ENCODE measurements around the gene NPC1L1. TPM values are rescaled to one million over a fixed set of nuclear protein-coding genes. Genes with fewer than 3 reads are reported as not detected.

NPC1L1 gene
- total and polyA plus RNA-seq, 10 of the 15 experiments (the other 5 are each of a cell fraction or from before 2014, with no cell fraction given): 0.01 to 0.90 TPM; not detected in 8

DNA sequence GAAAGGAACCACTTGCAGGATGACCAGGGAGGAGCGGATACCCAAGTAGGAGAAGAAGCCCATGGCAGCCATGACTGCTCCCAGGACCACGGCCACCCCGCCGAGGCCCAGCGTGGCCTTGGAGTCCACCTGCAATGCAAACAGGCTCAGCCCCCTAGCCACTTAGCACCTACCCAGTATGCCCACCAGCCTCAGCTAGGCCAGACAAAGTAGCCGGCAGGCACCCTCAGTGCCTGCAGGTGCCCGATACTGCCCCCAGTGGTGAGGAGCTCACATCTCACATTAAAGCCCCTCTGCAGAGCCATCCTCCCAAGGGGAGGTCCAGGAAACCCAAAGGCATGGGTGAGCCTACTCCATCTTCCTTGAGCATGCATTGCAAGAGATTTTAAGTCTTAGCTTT lies 6.6 kb downstream of the NPC1L1 start (continued):
- TF ChIP-seq, protein P1, sequence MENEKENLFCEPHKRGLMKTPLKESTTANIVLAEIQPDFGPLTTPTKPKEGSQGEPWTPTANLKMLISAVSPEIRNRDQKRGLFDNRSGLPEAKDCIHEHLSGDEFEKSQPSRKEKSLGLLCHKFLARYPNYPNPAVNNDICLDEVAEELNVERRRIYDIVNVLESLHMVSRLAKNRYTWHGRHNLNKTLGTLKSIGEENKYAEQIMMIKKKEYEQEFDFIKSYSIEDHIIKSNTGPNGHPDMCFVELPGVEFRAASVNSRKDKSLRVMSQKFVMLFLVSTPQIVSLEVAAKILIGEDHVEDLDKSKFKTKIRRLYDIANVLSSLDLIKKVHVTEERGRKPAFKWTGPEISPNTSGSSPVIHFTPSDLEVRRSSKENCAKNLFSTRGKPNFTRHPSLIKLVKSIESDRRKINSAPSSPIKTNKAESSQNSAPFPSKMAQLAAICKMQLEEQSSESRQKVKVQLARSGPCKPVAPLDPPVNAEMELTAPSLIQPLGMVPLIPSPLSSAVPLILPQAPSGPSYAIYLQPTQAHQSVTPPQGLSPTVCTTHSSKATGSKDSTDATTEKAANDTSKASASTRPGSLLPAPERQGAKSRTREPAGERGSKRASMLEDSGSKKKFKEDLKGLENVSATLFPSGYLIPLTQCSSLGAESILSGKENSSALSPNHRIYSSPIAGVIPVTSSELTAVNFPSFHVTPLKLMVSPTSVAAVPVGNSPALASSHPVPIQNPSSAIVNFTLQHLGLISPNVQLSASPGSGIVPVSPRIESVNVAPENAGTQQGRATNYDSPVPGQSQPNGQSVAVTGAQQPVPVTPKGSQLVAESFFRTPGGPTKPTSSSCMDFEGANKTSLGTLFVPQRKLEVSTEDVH (IDR thresholded peaks at IDR 0.05; ENCODE audit: low read depth, partially characterized antibody): no peak
- no peak for TF ChIP-seq BCL3 (IDR thresholded peaks at IDR 0.05; ENCODE audit: borderline replicate concordance, insufficient read depth, low read depth, low read length, poor library complexity, severe bottlenecking)
- no peak for TF ChIP-seq ESRRA (IDR thresholded peaks at IDR 0.05; ENCODE audit: low read length)
- no peak for TF ChIP-seq PKNOX1 (IDR thresholded peaks at IDR 0.05)
- TF ChIP-seq ZNF207 (IDR thresholded peaks at IDR 0.05; ENCODE audit: borderline replicate concordance): no peak

GRCh38 chr7:44534087-44534486 lies 7.0 kb downstream of the NPC1L1 start:
- Histone ChIP-seq H3K27ac (ENCODE audit: control insufficient read depth, insufficient read depth) (no peak overlapping the region), H3K9ac (ENCODE audit: control insufficient read depth, insufficient read depth, low read length) (no peak overlapping the region), H3K36me3 (ENCODE audit: control insufficient read depth in 2 of 2, insufficient read depth in 2 of 2, low read length in 1 of 2) (no peaks in the 10 kb centered on the region), H4K20me1 (ENCODE audit: control insufficient read depth, insufficient read depth) (no peaks in the 10 kb centered on the region), H2AFZ (ENCODE audit: control insufficient read depth, low read depth, low read length) (no peak overlapping the region), H3K4me3 (no peak overlapping the region), H3K79me2 (ENCODE audit: control insufficient read depth, insufficient read depth, low read length) (no peaks in the 10 kb centered on the region), H3K4me1 (ENCODE audit: control insufficient read depth, insufficient read depth, low read length) (no peaks in the 10 kb centered on the region), H3K27me3 (replicated peaks in 1 of 2; ENCODE audit: control insufficient read depth in 2 of 2, insufficient read depth in 2 of 2, low read length in 1 of 2) (no peaks in the 10 kb centered on the region), H3K9me3 (replicated peaks; ENCODE audit: control insufficient read depth, insufficient read depth, low read length) (no peaks in the 10 kb centered on the region), H3K4me2 (ENCODE audit: control insufficient read depth, insufficient read depth) (no peak overlapping the region)
- no peak for DNase-seq (ENCODE audit: low read depth, low spot score)
- POLR2A ChIA-PET: no interaction called here
- CTCF ChIA-PET: interaction anchor here (0.9 to 4.5 kb wide), 22 partner anchors 9 to 456 kb away, joined by 3 to 28 read pairs (median 5); no protein-coding TSS in a partner anchor
- RAD21 ChIA-PET (ENCODE audit: unreplicated experiment): interaction anchor here (1.0 kb wide), 1 partner anchor 286 kb away, joined by 3 read pairs; no protein-coding TSS in a partner anchor
- in situ Hi-C loops (cut with MboI): no loop called here
- FAIRE-seq: no peak
- SMC1A ChIA-PET (ENCODE audit: uncharacterized antibody, unreplicated experiment): interaction anchor here (1.0 to 1.5 kb wide), 3 partner anchors 31 to 323 kb away, joined by 3 to 4 read pairs (median 3); no protein-coding TSS in a partner anchor
- intact Hi-C loops (cut with micrococcal nuclease; ENCODE audit: unreplicated experiment): no loop called here
- no peak for ATAC-seq
- 62% methylated on average over 5 of the region's 5 CpGs for WGBS (ENCODE audit: insufficient coverage, insufficient replicate concordance, low lambda C conversion rate, missing lambda C conversion rate)
- no TSS peak for BruUV-seq (replicated peaks)
- no peak for TF ChIP-seq ELK1 (IDR thresholded peaks at IDR 0.05; ENCODE audit: low read depth, low read length)
- TF ChIP-seq, protein P1 (IDR thresholded peaks at IDR 0.05; ENCODE audit: low read depth, partially characterized antibody): no peak
- TF ChIP-seq ZNF622 (IDR thresholded peaks at IDR 0.05): no peak
- no peak for TF ChIP-seq CBX3 (IDR thresholded peaks at IDR 0.05; ENCODE audit: borderline replicate concordance, low read depth)
- TF ChIP-seq TARDBP (IDR thresholded peaks at IDR 0.05; ENCODE audit: borderline replicate concordance): no peak
- TF ChIP-seq RAD51 (IDR thresholded peaks at IDR 0.05): no peak
- TF ChIP-seq, protein P2, sequence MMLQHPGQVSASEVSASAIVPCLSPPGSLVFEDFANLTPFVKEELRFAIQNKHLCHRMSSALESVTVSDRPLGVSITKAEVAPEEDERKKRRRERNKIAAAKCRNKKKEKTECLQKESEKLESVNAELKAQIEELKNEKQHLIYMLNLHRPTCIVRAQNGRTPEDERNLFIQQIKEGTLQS (IDR thresholded peaks at IDR 0.05; ENCODE audit: borderline replicate concordance, extremely low read depth, low read depth, low read length): no peak
- TF ChIP-seq HDAC2 (IDR thresholded peaks at IDR 0.05): no peak
- TF ChIP-seq ZNF274 (IDR thresholded peaks at IDR 0.05; ENCODE audit: insufficient read depth, insufficient read length): no peak
